NCI-H1694 (cell line): ENCODE data around the gene POLR2F.
"Not testable (repeated sequence)": the region's sequence is repeated elsewhere in the genome, so short reads cannot be mapped to it uniquely, and the experiment has no call there.

Experiments
- DNase-seq: peaks from one replicate; lab custom pipeline; 2025; lab: John Stamatoyannopoulos, UW

The POLR2F gene

GRCh38 chr22:37925767-37926166 lies 27.7 kb upstream of the POLR2F start:
- DNase-seq = no peak

GRCh38 chr22:37926358-37926757 lies 27.1 kb upstream of the POLR2F start:
- DNase-seq = no peak

DNA sequence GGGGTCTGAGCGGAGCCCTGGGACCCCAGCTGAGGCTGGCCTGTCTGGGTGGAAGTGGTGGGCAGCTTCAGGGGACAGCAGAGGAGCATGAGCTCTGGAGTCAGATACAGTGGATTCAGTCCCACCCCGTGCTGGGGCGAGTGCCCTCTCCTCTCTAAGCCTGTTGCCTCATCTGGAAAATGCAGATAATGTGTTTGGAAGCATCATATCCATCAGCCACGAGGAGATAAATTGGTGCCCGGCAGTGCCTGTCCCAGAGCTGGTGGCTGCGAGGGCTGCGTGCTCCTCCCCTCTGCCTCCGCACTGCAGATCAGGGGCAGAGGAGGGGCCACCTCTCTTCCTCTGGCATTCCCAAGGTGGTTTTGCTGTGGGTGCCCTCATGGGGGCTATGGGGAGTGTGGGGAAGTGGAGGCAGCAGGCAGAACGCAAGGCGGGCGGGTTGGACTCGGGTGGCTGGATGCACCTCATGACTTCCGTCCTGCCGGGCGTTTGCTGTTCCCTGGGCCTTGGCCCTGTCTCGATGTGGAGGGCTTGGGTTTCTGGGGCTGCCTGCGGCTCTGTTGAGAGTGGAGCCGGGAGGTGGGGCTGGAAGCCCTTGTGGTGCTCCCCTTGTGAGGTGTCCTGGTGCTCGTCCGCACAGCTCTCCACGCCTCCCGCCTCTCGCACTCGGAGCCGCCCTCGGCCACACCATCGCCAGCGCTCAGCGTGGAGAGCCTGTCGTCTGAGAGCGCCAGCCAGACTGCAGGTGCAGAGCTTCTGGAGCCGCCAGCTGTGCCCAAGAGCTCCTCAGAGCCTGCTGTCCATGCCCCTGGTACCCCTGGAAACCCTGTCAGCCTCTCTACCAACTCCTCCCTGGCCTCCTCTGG lies 26.5 kb upstream of the POLR2F start:
- no peak for DNase-seq

GRCh38 chr22:37927637-37927936 lies 25.9 kb upstream of the POLR2F start:
- DNase-seq = no peak

GRCh38 chr22:37929390-37929789 lies 24.1 kb upstream of the POLR2F start:
- DNase-seq = no peak

DNA sequence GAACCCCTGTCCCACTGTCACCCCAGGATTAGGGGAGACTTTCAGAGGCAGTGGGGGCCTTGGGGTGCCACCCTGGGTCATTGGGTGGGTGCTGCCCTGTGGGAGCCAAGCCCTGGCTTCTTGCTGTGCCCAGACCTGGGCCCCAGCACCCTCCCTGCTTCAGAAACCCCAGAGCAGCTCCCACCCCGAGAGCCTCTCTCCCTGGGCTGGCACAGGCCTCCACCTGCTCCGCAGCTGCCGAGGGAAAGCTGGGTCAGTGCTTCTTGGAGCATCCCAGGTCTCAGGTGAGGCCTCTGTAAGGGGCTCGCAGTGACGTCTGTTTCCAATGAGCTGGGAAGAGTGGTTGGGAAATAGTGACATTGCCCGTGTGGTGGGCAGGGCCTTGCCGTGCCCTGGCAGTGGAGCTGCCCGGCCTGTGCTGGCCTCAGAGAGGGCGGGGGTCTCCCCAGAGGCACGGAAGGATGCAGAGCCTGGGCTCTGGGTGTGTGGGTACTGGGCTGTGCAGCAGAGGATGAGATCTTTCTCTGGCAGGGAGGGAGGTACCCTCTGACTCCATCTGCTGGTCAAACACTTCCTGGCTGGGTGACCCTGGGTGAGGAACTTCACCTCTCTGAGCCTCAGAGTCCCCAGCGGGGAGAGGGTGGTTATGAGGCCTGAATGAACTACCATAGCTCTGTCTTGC lies 23.1 kb upstream of the POLR2F start:
- no peak for DNase-seq

DNA sequence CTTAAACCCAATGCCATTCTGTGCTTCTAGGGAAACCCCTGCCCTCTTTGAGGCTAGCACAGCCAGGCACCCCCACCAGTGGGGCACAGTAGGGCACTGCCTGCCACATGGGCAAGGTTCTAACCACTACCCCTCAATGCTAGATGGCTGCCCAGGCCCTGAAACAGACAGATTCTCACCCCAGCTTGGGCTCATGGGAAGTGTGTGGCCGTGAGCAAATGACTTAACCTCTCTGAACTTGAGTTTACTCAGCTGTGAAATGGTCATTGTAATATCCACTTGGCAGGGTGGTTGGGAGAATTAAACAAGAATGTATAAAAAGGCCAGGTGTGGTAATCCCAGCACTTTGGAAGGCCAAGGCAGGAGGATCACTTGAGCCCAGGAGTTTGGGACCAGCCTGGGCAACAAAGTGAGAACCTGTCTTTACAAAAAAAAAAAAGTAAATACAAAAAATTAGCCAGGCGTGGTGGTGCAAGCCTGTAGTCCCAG lies 22.5 kb upstream of the POLR2F start:
- no peak for DNase-seq

DNA sequence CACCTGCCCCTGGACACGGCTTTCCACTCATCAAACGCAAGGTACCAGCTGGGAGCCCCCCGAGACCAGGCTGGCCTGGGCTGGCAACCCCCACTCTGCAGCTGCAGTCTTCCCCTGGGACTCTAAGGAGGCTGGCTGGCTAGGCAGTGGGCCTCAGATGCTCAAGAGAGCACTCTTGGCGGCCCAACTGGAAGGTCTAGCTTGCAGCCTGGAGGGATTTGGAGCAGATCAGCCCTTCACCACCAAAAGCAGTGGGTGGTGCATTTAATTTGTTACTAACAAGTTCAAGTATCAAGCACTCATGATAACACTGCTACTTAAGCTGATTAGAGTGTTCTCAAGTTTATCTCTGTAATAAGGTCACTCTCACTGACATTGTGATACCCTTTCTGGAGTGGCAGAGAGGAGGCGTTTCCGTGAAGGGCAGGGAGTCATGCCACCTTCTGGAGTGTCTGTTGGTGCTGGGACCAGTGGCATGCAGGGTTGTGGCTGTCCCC lies 21.6 kb upstream of the POLR2F start:
- DNase-seq = no peak

DNA sequence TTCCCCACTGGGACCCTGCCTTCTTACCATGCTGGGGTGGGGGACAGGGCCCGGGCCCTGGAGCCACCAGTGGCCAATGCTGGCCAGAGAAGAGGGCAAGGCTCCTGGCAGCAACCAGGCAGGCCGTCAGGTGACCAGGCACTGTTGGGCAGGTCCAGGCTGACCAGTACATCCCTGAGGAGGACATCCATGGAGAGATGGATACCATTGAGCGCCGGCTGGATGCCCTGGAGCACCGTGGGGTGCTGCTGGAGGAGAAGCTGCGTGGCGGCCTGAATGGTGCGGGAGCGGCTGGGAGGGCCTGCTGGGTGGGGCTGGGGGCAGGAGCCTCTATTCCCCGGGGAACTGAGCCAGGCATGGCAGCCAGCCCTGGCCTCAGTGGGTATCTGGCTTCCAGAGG lies 21.1 kb upstream of the POLR2F start:
- DNase-seq = no peak

DNA sequence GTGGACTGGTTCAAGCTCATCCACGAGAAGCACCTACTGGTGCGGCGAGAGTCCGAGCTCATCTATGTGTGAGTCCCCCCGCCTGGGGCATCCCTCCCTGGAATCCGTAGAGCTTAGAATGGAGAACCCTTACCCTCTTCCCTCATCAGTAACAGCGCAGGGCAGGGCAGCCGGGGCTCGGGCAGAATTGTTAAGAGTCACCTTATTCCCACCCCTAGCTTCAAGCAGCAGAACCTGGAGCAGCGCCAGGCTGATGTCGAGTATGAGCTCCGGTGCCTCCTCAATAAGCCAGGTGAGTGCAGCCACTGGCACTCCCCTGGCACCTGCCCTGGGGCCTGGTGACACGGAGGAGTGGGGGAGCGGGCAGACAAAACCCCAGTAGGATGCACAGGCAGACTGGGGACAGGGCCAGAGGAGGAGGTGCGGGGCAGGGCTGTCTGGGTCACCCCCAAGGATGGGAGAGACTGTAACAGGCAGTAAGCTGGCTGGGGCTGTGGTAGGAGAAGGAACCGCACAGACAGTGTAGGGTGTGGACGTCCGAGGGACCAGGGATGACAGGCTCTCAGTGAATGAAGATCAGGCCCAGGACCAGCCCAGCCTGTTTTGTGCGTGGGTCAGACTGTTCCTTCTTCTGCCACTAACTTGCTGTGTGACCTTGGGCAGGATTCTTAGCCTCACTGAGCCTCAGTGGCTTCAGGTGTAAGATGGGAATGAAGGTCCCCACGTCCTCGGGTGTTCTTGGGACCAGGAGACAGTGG lies 20.5 kb upstream of the POLR2F start:
- DNase-seq = no peak

- DNase-seq = peak; percentile 68
Observed at GRCh38 chr22:37933711-37934376, 19.7 kb upstream of the POLR2F start.

GRCh38 chr22:37940698-37941376 lies 12.7 kb upstream of the POLR2F start:
- no peak for DNase-seq

DNA sequence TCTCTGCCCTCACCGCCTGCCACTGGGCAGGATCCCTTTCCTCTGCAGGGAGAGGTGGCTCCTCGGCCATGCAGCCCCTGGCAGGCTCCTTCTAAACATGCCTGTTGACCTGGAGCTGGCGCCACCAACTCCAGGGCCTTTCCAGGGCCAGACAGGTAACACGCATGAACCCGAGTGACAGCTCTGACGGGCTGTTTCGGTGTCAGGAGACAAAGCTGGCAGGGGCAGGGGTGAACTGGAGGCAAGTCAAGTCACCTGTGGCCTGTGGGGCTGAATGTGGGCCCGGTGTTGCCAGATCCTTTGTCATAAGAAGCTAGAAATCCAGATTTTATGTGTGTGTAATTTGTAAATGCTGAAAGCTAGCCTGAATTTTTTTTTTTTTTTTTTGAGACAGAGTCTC lies 11.4 kb upstream of the POLR2F start:
- no peak for DNase-seq

- DNase-seq = no peak
Observed at GRCh38 chr22:37943136-37943824, 10.2 kb upstream of the POLR2F start.

GRCh38 chr22:37943825-37944198 lies 9.7 kb upstream of the POLR2F start:
- DNase-seq = no peak

DNA sequence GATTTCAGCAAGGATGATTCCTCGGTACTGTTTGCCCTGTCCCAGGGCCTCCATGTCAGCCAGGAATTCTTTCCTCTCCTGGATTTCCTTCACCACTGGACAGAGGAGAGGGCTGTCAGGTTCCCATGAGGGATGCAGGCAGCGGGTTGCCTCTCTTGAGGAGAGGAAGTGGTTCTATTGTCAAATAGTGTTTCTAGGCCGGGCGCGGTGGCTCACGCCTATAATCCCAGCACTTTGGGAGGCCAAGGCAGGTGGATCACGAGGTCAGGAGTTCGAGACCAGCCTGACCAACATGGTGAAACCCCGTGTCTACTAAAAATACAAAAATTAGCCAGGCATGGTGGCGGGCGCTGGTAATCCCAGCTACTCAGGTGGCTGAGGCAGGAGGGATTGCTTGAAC lies 9.1 kb upstream of the POLR2F start:
- DNase-seq = not testable (repeated sequence)

DNA sequence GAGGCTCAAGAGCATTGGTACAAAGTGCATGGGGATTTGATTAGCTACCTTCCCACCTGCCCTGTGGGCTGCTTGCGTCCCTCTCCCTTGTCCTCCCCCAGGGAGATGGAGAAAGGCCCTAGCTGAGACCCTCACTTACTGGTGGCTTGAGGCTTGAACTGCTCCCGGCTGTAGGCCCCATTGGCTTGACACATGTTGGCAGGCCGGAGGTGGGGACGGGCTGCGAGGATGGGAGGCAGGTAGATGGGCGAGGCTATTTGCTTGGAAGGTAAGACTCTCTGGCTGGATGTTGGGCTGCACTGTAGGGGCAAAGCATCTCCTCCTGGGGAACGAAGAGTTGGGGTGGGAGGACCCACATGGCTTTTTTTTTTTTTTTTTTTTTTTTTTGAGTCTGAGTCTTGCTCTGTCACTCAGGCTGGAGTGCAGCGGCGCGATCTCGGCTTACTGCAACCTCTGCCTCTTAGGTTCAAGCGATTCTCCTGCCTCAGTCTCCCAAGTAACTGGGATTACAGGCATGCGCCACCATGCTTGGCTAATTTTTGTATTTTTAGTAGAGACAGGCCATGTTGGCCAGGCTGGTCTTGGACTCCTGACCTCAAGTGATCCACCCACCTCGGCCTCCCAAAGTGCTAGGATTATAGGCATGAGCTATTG lies 6.2 kb upstream of the POLR2F start:
- not testable (repeated sequence) for DNase-seq

DNA sequence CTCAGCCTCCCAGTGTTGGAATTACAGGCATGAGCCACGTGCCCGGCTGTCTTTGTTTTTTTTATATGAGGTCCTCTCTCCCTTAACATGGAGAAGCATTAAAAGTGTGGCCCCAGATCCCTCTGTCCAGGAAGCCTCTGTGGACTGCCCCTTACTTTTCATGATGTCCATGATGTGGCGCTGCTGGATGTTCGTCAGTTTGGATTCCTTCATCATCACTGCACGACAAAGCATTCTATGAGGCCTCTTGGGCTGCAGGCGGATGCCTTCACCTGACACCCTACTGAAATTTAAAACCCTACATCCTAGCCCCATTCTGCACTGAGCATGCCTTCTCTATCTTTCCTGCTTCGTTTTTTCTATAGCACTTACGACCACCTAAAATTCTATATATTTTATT lies 2.2 kb upstream of the POLR2F start:
- DNase-seq = no peak

GRCh38 chr22:37952629-37953028 lies 870 bp upstream of the POLR2F start:
- not testable (repeated sequence) for DNase-seq

DNA sequence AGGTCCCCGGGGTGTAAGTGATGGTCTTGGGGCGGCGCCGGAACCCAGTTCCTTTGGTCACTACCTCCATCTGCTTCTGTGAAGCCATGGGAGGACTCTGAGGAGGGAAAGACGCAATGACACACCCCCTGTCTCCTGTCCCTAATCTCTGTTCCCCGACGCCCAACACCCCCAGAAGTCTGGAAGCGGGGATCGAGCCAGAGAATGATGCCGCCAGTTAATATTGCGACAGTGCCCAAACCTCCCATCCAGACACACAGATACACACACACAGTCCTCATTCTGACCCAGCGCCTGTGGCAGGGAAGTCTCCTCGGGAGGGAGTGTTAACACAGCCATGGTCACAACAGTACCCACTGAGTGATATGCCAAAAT lies 450 bp upstream of the POLR2F start:
- DNase-seq = no peak
